HFF-Myc (cell line): Measurements from ENCODE around the gene MIF4GD.

Experiments used
- DNase-seq: peaks from one replicate; pipeline ENCODE4 v3.0.0-alpha.2; 2011; ENCODE audit warnings: low read depth; ENCODE audit errors: extremely low read depth
- H3K4me3 ChIP-seq: replicated peaks from 2 replicates; pipeline ENCODE4 v1.5.1; 2011; ENCODE audit warnings: low read depth, mild to moderate bottlenecking, control low read depth, low read length
- TF ChIP-seq, protein P1 (sequence below): IDR thresholded peaks from 2 replicates; pipeline ENCODE4 v1.5.1; 2012; ENCODE audit warnings: mild to moderate bottlenecking, low read depth, low read length, control low read depth; ENCODE audit errors: missing control alignments

MIF4GD gene

DNA sequence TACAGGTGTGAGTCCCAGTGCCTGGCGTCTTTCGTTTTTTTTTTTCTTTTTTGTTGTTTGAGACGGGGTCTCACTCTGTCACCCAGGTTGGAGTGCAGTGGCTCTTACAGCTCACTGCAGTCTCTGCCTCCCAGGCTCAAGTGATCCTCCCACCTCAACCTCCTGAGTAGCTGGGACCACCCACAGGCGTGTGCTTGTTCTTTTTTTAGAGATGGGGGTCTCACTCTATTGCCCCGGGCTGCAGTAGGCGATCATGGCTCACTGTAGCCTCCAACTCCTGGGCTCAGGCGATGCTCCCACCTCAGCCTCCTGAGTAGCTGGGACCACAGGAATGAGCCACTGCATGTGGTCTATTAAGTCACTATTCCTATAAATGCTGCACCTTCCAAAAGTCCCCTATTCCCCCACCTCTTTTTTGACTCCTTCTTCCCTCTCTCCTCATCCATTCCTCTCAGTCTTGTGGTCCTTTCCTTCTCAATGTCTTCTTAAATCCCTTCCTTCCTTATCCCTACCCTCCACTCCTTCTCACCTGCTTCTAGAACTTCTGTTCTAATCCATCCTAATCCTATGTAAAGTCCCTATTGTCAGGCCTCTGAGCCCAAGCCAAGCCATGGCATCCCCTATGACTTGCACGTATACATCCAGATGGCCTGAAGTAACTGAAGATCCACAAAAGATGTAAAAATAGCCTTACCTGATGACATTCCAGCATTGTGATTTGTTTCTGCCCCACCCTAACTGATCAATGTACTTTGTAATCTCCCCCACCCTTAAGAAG is 18.8 kb downstream of the MIF4GD start:
- no peak for DNase-seq
- no peak overlapping the region for H3K4me3 ChIP-seq
- TF ChIP-seq, protein P1, sequence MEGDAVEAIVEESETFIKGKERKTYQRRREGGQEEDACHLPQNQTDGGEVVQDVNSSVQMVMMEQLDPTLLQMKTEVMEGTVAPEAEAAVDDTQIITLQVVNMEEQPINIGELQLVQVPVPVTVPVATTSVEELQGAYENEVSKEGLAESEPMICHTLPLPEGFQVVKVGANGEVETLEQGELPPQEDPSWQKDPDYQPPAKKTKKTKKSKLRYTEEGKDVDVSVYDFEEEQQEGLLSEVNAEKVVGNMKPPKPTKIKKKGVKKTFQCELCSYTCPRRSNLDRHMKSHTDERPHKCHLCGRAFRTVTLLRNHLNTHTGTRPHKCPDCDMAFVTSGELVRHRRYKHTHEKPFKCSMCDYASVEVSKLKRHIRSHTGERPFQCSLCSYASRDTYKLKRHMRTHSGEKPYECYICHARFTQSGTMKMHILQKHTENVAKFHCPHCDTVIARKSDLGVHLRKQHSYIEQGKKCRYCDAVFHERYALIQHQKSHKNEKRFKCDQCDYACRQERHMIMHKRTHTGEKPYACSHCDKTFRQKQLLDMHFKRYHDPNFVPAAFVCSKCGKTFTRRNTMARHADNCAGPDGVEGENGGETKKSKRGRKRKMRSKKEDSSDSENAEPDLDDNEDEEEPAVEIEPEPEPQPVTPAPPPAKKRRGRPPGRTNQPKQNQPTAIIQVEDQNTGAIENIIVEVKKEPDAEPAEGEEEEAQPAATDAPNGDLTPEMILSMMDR = no peak

DNA sequence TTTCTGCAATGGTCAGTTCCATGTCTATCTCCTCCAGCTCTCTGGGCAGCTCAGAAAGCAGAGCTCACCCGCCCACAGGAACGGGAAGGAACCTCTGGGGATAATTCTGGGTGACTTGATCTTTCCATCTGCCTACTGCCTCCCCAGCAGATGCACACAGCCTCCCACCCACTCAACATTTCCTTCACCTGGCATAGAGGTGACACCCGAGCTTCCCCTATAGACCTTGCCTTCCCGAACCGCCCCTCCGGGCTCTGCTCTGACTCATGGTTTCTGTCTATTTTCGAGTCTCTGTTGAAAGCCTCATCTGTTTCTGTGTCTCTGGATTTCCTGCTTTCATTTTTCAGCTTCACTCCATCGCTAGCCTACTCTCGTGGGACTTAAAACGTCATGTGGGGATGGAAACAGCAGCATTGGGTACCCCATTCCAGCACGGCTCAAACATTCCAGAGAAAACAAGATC is 21.0 kb downstream of the MIF4GD start:
- no peak for DNase-seq
- TF ChIP-seq, protein P1 = no peak
- no peak overlapping the region for H3K4me3 ChIP-seq

GRCh38 chr17:75249564-75249963 is 21.5 kb downstream of the MIF4GD start:
- H3K4me3 ChIP-seq = no peak overlapping the region
- DNase-seq = no peak
- TF ChIP-seq, protein P1 = no peak

GRCh38 chr17:75246404-75246803 is 24.6 kb downstream of the MIF4GD start:
- TF ChIP-seq, protein P1 = no peak
- no peak overlapping the region for H3K4me3 ChIP-seq
- no peak for DNase-seq

DNA sequence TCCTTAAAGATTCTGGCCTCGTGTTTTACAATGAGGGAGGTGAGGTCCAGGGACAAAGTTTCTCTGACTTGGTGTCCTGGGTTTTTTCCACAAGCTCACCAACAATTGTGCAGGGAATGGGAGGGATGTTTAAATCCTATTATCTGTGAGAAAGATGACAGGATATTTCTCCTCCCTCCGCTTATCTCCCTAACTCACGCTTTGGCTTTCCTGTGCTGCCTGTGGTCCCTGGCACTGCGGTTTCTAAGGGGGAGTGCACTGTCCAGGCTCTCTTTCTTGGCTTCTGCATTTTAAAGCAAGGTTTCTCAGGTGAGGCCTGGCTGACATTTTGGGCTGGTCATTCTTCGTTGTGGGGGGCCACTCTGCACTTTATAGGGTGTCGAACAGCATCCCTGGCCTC is 26.0 kb downstream of the MIF4GD start:
- DNase-seq = no peak
- no peak overlapping the region for H3K4me3 ChIP-seq
- TF ChIP-seq, protein P1 = no peak

GRCh38 chr17:75244133-75244866 is 26.7 kb downstream of the MIF4GD start:
- TF ChIP-seq, protein P1 = no peak
- H3K4me3 ChIP-seq = no peak overlapping the region

More at GRCh38 chr17:75244133-75244866, 26.7 kb downstream of the MIF4GD start:
- no peak for DNase-seq
